22Rv1 (cell line): Measurements from ENCODE around the gene C13orf42.

Experiments
- H3K27ac ChIP-seq: fragments of 450-650 bp; 2 replicates; pipeline ENCODE4 v1.5.1; 2017
- CTCF ChIP-seq: fragments of 450-650 bp; IDR thresholded peaks from 2 replicates; pipeline ENCODE4 v1.5.1; 2017; ENCODE audit warnings: mild to moderate bottlenecking
- ZFX ChIP-seq: fragments of 450-650 bp; IDR thresholded peaks from 2 replicates; pipeline ENCODE4 v1.6.1; 2017; ENCODE audit warnings: antibody characterized with exemption, borderline replicate concordance

Gene C13orf42

GRCh38 chr13:51032831-51033230 lies 78.2 kb downstream of the C13orf42 start:
- TF ChIP-seq ZFX (no peak), CTCF (no peak)
- no peak overlapping the region for H3K27ac ChIP-seq
